Stimulated activated effector memory CD8-positive, alpha-beta T cell treated with anti-CD3 and anti-CD28 coated beads, Interleukin-12 subunit alpha, Interleukin-12 subunit beta, amount 100 ng/mL, for 72 hours (primary cell): ENCODE results near the gene C6orf89.
"Not testable (repeated sequence)": the region's sequence is repeated elsewhere in the genome, so short reads cannot be mapped to it uniquely, and the experiment has no call there.

ENCODE experiments used
- ATAC-seq: fragments of 150-1000 bp; cut with Tn5 transposase; 2 replicates; pipeline ENCODE4 v1.10.0; 2021
- DNase-seq, 2 donors: peaks; one replicate each; pipeline ENCODE4 v3.0.0; 2021 to 2022; ENCODE audit warnings: low spot score in 2 of 2
- H3K27ac Mint-ChIP-seq: one replicate; pipeline ENCODE4 v1.8.0; 2022; ENCODE audit warnings: mild to moderate bottlenecking, mixed read lengths
- H3K36me3 Mint-ChIP-seq: one replicate; pipeline ENCODE4 v1.8.0; 2022; ENCODE audit warnings: mild to moderate bottlenecking, mixed read lengths
- H3K4me1 Mint-ChIP-seq: one replicate; pipeline ENCODE4 v1.8.0; 2022; ENCODE audit warnings: mixed read lengths
- H3K4me3 Mint-ChIP-seq: one replicate; pipeline ENCODE4 v1.8.0; 2022; ENCODE audit warnings: mild to moderate bottlenecking, mixed read lengths
- H3K9me3 Mint-ChIP-seq: one replicate; pipeline ENCODE4 v1.8.0; 2022; ENCODE audit warnings: mixed read lengths

C6orf89 gene

DNA sequence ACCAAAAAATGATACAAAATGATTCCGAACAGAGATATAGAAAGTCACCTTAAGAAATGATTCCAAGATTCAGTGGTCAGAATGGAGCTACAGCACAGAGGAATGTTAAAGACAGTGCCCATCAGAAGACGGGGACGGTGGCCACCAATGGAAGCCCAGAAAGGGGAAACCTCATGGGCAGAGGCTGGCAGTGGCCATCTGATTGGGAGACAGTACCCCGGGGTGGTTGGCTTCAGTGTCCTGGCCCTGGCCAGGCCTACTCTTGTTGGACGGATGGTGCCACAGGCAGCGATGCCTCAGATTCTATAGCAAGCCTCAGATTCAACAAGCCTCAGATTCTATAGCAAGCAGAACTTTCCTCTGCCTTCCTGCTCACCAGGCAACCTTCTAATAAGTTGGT, 52.1 kb downstream of the C6orf89 start:
- DNase-seq = no peak
- no peaks in the 10 kb centered on the region for H3K4me1 Mint-ChIP-seq
- no peak overlapping the region for H3K4me3 Mint-ChIP-seq
- H3K27ac Mint-ChIP-seq = peak overlapping the region; percentile 51
- ATAC-seq = no peak
- no peaks in the 10 kb centered on the region for H3K36me3 Mint-ChIP-seq
- H3K9me3 Mint-ChIP-seq = no peaks in the 10 kb centered on the region

GRCh38 chr6:36938536-36938935, 52.8 kb downstream of the C6orf89 start:
- DNase-seq (no peak), ATAC-seq (no peak)
- H3K36me3 Mint-ChIP-seq = no peaks in the 10 kb centered on the region
- H3K4me3 Mint-ChIP-seq = no peak overlapping the region
- H3K9me3 Mint-ChIP-seq = no peaks in the 10 kb centered on the region
- no peak overlapping the region for H3K27ac Mint-ChIP-seq
- H3K4me1 Mint-ChIP-seq = peaks cover 5% of the 10 kb centered on the region

GRCh38 chr6:36939005-36939404, 53.3 kb downstream of the C6orf89 start:
- not testable (repeated sequence) for H3K36me3 Mint-ChIP-seq, DNase-seq, H3K9me3 Mint-ChIP-seq, H3K4me1 Mint-ChIP-seq, H3K27ac Mint-ChIP-seq, ATAC-seq, H3K4me3 Mint-ChIP-seq

DNA sequence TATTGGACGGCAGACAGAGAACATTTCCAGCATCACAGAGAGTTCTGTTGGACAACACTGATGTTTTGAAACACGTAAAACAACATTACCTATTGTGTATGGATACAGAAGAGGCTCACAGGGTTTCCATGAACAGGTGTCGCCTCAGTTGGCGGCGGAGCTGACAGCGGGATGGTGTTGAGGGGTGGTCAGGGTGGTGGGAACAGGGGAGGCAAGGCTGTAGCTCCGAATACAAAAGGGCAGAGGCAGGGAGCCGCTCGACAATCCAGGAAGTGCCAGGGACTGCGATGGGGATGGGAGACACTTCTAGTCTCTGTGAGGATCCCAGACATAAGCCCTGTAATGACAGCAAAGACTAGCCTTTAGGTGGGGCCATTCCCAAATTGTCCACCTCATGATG, 54.3 kb downstream of the C6orf89 start:
- Mint-ChIP-seq H3K9me3 (no peaks in the 10 kb centered on the region), H3K36me3 (no peaks in the 10 kb centered on the region), H3K4me3 (no peak overlapping the region), H3K4me1 (peaks cover 6% of the 10 kb centered on the region), H3K27ac (peak overlapping the region; percentile 24)
- ATAC-seq = no peak
- no peak for DNase-seq

DNA sequence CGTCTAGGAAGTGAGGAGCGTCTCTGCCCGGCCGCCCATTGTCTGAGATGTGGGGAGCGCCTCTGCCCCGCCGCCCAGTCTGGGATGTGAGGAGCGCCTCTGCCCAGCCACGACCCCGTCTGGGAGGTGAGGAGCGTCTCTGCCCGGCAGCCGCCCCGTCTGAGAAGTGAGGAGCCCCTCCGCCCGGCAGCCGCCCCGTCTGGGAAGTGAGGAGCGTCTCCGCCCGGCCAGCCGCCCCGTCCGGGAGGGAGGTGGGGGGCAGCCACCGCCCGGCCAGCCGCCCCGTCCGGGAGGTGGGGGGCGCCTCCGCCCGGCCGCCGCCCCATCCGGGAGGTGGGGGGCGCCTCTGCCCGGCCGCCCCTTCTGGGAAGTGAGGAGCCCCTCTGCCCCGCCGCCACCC, 55.8 kb downstream of the C6orf89 start:
- H3K27ac Mint-ChIP-seq, H3K9me3 Mint-ChIP-seq, H3K36me3 Mint-ChIP-seq, H3K4me3 Mint-ChIP-seq, DNase-seq, ATAC-seq: not testable (repeated sequence)
- peaks cover 10% of the 10 kb centered on the region for H3K4me1 Mint-ChIP-seq

- peaks cover 14% of the 10 kb centered on the region for H3K4me1 Mint-ChIP-seq
- not testable (repeated sequence) for H3K9me3 Mint-ChIP-seq, DNase-seq, H3K27ac Mint-ChIP-seq, H3K4me3 Mint-ChIP-seq, ATAC-seq, H3K36me3 Mint-ChIP-seq
These were observed 56.6 kb downstream of the C6orf89 start for GRCh38 chr6:36942329-36942728.

DNA sequence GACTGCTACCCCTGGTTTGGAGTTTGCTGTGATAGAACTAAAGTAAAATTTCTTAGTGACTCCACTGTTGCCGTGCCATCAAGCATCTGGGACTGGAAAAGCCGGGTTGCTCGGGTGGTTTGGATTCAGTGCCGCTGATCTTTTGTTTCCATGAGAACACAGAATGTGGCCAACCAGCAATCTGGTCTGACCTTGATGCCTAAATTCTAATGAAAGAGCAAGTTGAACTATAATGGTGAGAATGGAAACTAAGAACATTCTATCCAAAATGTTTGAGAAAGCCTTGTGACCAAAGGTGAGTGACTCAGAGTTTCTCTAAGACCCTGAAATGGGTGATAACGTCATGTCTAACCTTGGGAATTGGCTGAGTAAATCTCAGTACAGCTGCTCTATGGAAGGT, 58.9 kb downstream of the C6orf89 start:
- H3K9me3 Mint-ChIP-seq = no peaks in the 10 kb centered on the region
- no peak overlapping the region for H3K27ac Mint-ChIP-seq
- ATAC-seq = peak; percentile 28
- DNase-seq = no peak
- H3K4me1 Mint-ChIP-seq = peaks cover 37% of the 10 kb centered on the region
- H3K4me3 Mint-ChIP-seq = no peak overlapping the region
- H3K36me3 Mint-ChIP-seq = peaks cover 5% of the 10 kb centered on the region

- no peak overlapping the region for H3K4me3 Mint-ChIP-seq
- H3K4me1 Mint-ChIP-seq = peaks cover 43% of the 10 kb centered on the region
- DNase-seq (no peak), ATAC-seq (no peak)
- no peak overlapping the region for H3K27ac Mint-ChIP-seq
- H3K36me3 Mint-ChIP-seq = peaks cover 5% of the 10 kb centered on the region
- no peaks in the 10 kb centered on the region for H3K9me3 Mint-ChIP-seq
These were observed 59.5 kb downstream of the C6orf89 start for GRCh38 chr6:36945301-36945700.

- no peaks in the 10 kb centered on the region for H3K9me3 Mint-ChIP-seq
- DNase-seq (no peak), ATAC-seq (no peak)
- peaks cover 5% of the 10 kb centered on the region for H3K36me3 Mint-ChIP-seq
- no peak overlapping the region for H3K4me3 Mint-ChIP-seq
- H3K4me1 Mint-ChIP-seq = peaks cover 43% of the 10 kb centered on the region
- H3K27ac Mint-ChIP-seq = peak overlapping the region; percentile 58
These were observed 60.8 kb downstream of the C6orf89 start for GRCh38 chr6:36946526-36946925.

- H3K4me1 Mint-ChIP-seq = peaks cover 43% of the 10 kb centered on the region
- H3K27ac Mint-ChIP-seq = no peak overlapping the region
- no peak overlapping the region for H3K4me3 Mint-ChIP-seq
- no peak for DNase-seq
- ATAC-seq = peak; percentile 85
- no peaks in the 10 kb centered on the region for H3K9me3 Mint-ChIP-seq
- H3K36me3 Mint-ChIP-seq = peaks cover 5% of the 10 kb centered on the region
These were observed 62.0 kb downstream of the C6orf89 start for GRCh38 chr6:36947570-36948351.

GRCh38 chr6:36949076-36949475, 63.3 kb downstream of the C6orf89 start:
- not testable (repeated sequence) for H3K9me3 Mint-ChIP-seq, DNase-seq, H3K4me3 Mint-ChIP-seq, H3K36me3 Mint-ChIP-seq, ATAC-seq, H3K27ac Mint-ChIP-seq
- H3K4me1 Mint-ChIP-seq = peaks cover 46% of the 10 kb centered on the region

DNA sequence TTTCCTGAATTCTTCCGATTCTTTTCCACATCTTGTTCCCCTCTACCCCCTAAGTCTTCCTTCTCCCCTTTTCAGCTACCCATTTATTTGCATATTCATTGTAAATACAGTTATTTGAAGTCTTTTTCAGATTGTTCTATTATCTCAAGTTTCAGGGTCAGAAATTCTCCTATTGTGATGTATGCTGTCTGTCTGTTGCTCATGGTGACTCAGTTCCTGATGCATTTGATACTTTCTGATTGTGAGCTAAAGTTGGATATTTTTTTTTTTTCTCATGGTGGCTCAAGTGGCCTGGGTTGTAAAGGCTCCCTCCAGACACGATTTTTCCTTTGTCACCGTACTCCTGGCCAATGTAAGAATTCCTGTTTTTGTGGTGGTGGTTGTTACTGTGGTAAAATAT, 63.9 kb downstream of the C6orf89 start:
- Mint-ChIP-seq H3K9me3 (no peaks in the 10 kb centered on the region), H3K27ac (no peak overlapping the region), H3K4me3 (no peak overlapping the region), H3K36me3 (peaks cover 5% of the 10 kb centered on the region), H3K4me1 (peaks cover 51% of the 10 kb centered on the region)
- DNase-seq (no peak), ATAC-seq (peak; percentile 49)

- H3K36me3 Mint-ChIP-seq = no peaks in the 10 kb centered on the region
- no peak for DNase-seq
- peak overlapping the region; percentile 38 for H3K27ac Mint-ChIP-seq
- peaks cover 55% of the 10 kb centered on the region for H3K4me1 Mint-ChIP-seq
- no peak overlapping the region for H3K4me3 Mint-ChIP-seq
- H3K9me3 Mint-ChIP-seq = no peaks in the 10 kb centered on the region
- ATAC-seq = no peak
These were observed 68.1 kb downstream of the C6orf89 start for GRCh38 chr6:36953931-36954261.

DNA sequence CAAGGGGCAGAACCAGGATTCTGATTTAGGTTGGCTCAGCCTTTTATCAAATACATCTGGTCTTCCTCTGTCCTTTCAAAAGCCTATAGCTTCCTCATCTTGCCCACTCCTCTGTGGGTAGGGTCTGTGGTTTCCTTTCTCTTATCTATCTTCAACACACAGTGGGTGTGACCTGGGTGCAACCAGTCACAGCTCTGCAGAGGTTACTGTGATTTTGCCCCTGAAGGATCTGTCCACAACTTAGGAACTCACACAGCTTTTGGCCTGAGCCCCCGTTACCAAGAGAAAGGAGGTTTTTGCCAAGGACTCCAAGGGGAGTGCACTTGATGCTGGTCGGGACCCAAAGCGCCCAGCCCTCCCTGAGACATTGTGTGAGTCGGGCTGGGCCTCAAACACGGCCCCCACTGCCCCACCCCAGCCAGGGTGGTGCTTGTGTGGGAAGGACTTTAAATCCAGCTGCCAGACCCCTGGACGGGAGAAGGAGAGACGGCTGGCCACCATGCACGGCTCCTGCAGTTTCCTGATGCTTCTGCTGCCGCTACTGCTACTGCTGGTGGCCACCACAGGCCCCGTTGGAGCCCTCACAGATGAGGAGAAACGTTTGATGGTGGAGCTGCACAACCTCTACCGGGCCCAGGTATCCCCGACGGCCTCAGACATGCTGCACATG, 68.6 kb downstream of the C6orf89 start, which contains the start of gene PI16:
PI16 (plus strand) TSS at position 477 of the 670 bp plus-strand sequence; CDS start at position 500, 23 bp downstream.
- H3K36me3 Mint-ChIP-seq = no peaks in the 10 kb centered on the region
- H3K9me3 Mint-ChIP-seq = no peaks in the 10 kb centered on the region
- peaks cover 50% of the 10 kb centered on the region for H3K4me1 Mint-ChIP-seq
- H3K27ac Mint-ChIP-seq = peak within 1 kb of the TSS; percentile 83
- peak within 1 kb of the TSS; percentile 48 for H3K4me3 Mint-ChIP-seq
- peak; percentile 74 for ATAC-seq
- no peak for DNase-seq

- ATAC-seq (no peak), DNase-seq (no peak)
- peaks cover 43% of the 10 kb centered on the region for H3K4me1 Mint-ChIP-seq
- H3K36me3 Mint-ChIP-seq = no peaks in the 10 kb centered on the region
- H3K4me3 Mint-ChIP-seq = peak overlapping the region; percentile 48
- H3K27ac Mint-ChIP-seq = peak overlapping the region; percentile 83
- H3K9me3 Mint-ChIP-seq = no peaks in the 10 kb centered on the region
These were observed 69.4 kb downstream of the C6orf89 start for GRCh38 chr6:36955136-36955535.
